ENCODE measurements around the gene ATXN2.

Gene ATXN2

GRCh38 chr12:111454716-111455447 is 144.2 kb downstream of the ATXN2 start:
- no peak overlapping the region for H3K4me3 ChIP-seq (ENCODE audit: low read length)
- no peak for TF ChIP-seq CTCF (IDR thresholded peaks at IDR 0.05; ENCODE audit: insufficient read depth, low read depth, low read length, missing control alignments)
- DNase-seq (ENCODE audit: low read depth) = no peak

- TF ChIP-seq CTCF (IDR thresholded peaks at IDR 0.05; ENCODE audit: insufficient read depth, low read depth, low read length, missing control alignments) = no peak
- H3K4me3 ChIP-seq (ENCODE audit: low read length) = no peak overlapping the region
- DNase-seq (ENCODE audit: low read depth) = no peak
Observed at GRCh38 chr12:111454311-111454710, 144.8 kb downstream of the ATXN2 start.

- no peak for DNase-seq (ENCODE audit: low read depth)
- no peak for TF ChIP-seq CTCF (IDR thresholded peaks at IDR 0.05; ENCODE audit: insufficient read depth, low read depth, low read length, missing control alignments)
- no peak overlapping the region for H3K4me3 ChIP-seq (ENCODE audit: low read length)
Observed at GRCh38 chr12:111453071-111453989, 145.8 kb downstream of the ATXN2 start.

GRCh38 chr12:111451649-111452129 is 147.4 kb downstream of the ATXN2 start:
- DNase-seq (ENCODE audit: low read depth) = peak; percentile 53

GRCh38 chr12:111451232-111451631 is 147.9 kb downstream of the ATXN2 start:
- H3K4me3 ChIP-seq (ENCODE audit: low read length) = no peak overlapping the region
- TF ChIP-seq CTCF (IDR thresholded peaks at IDR 0.05; ENCODE audit: insufficient read depth, low read depth, low read length, missing control alignments) = no peak
- no peak for DNase-seq (ENCODE audit: low read depth)

More at GRCh38 chr12:111451649-111452129, 147.4 kb downstream of the ATXN2 start:
- H3K4me3 ChIP-seq (ENCODE audit: low read length) = no peak overlapping the region
- peak; percentile 77 for TF ChIP-seq CTCF (IDR thresholded peaks at IDR 0.05; ENCODE audit: insufficient read depth, low read depth, low read length, missing control alignments)

GRCh38 chr12:111450676-111451075 is 148.4 kb downstream of the ATXN2 start:
- no peak overlapping the region for H3K4me3 ChIP-seq (ENCODE audit: low read length)
- TF ChIP-seq CTCF (IDR thresholded peaks at IDR 0.05; ENCODE audit: insufficient read depth, low read depth, low read length, missing control alignments) = no peak
- no peak for DNase-seq (ENCODE audit: low read depth)
